Fibroblast of peridontal ligament (primary cell): Measurements from ENCODE around the gene B3GNT8.
"Not testable (repeated sequence)": the region's sequence is repeated elsewhere in the genome, so short reads cannot be mapped to it uniquely, and the experiment has no call there.

Experiments used
- DNase-seq: peaks from one replicate; pipeline ENCODE4 v3.0.0-alpha.2; 2010; ENCODE audit errors: extremely low read depth

The B3GNT8 gene

GRCh38 chr19:41416194-41416674 lies 10.9 kb downstream of the B3GNT8 start:
- DNase-seq, result no peak

GRCh38 chr19:41415154-41415571 lies 12.0 kb downstream of the B3GNT8 start:
- DNase-seq, result no peak

- DNase-seq, result no peak
Observed at GRCh38 chr19:41414461-41414860, 12.7 kb downstream of the B3GNT8 start.

GRCh38 chr19:41413947-41414346 lies 13.2 kb downstream of the B3GNT8 start:
- DNase-seq, result no peak

GRCh38 chr19:41412953-41413352 lies 14.2 kb downstream of the B3GNT8 start:
- no peak for DNase-seq

- DNase-seq, result no peak
Observed at GRCh38 chr19:41411968-41412265, 15.3 kb downstream of the B3GNT8 start.

- DNase-seq, result no peak
Observed at GRCh38 chr19:41411100-41411967, 15.8 kb downstream of the B3GNT8 start.

GRCh38 chr19:41410336-41411054 lies 16.7 kb downstream of the B3GNT8 start:
- no peak for DNase-seq

- peak; percentile 9 for DNase-seq
Observed at GRCh38 chr19:41409288-41409687, 17.9 kb downstream of the B3GNT8 start.

- DNase-seq, result not testable (repeated sequence)
Observed at GRCh38 chr19:41408846-41409245, 18.3 kb downstream of the B3GNT8 start.

- DNase-seq, result no peak
Observed at GRCh38 chr19:41408256-41408655, 18.9 kb downstream of the B3GNT8 start.

- no peak for DNase-seq
Observed at GRCh38 chr19:41407271-41407670, 19.9 kb downstream of the B3GNT8 start.

GRCh38 chr19:41405776-41406175 lies 21.4 kb downstream of the B3GNT8 start:
- no peak for DNase-seq

GRCh38 chr19:41403181-41403970 lies 23.8 kb downstream of the B3GNT8 start:
- no peak for DNase-seq

GRCh38 chr19:41402010-41402409 lies 25.2 kb downstream of the B3GNT8 start:
- no peak for DNase-seq

- DNase-seq, result no peak
Observed at GRCh38 chr19:41401483-41401882, 25.7 kb downstream of the B3GNT8 start.

GRCh38 chr19:41399525-41399924 lies 27.6 kb downstream of the B3GNT8 start:
- no peak for DNase-seq

GRCh38 chr19:41399091-41399490 lies 28.1 kb downstream of the B3GNT8 start:
- no peak for DNase-seq

- no peak for DNase-seq
Observed at GRCh38 chr19:41398598-41398997, 28.6 kb downstream of the B3GNT8 start.

GRCh38 chr19:41398050-41398418 lies 29.1 kb downstream of the B3GNT8 start:
- DNase-seq, result no peak

- peak; percentile 100 for DNase-seq
Observed at GRCh38 chr19:41397086-41398049, 29.8 kb downstream of the B3GNT8 start, which contains the start of the genes BCKDHA and EXOSC5. TSS of gene BCKDHA (plus strand) at chr19:41397818. CDS start at chr19:41397828, 10 bp downstream. TSS of gene EXOSC5 (minus strand) at chr19:41397359. CDS start at chr19:41397328, 31 bp downstream.
